Vagina (tissue), 2 donors: ENCODE results near the gene CLEC18C. TPM values are rescaled to one million over a fixed set of nuclear protein-coding genes. Genes with fewer than 3 reads are reported as not detected.
"Not testable (repeated sequence)": the region's sequence is repeated elsewhere in the genome, so short reads cannot be mapped to it uniquely, and the experiment has no call there.

Experiments
- DNase-seq, 2 donors: peaks; one replicate each; pipeline ENCODE4 v3.0.0-alpha.2; 2017; ENCODE audit errors: extremely low spot score in 2 of 2
- H3K27ac ChIP-seq: fragments of 200-600 bp; sonication (generic); one replicate; pipeline ENCODE4 v1.5.1; 2019
- H3K27me3 ChIP-seq: fragments of 200-600 bp; sonication (generic); one replicate; pipeline ENCODE4 v1.5.1; 2019
- H3K36me3 ChIP-seq, 2 donors: fragments of 200-600 bp; sonication (generic); one replicate each; pipeline ENCODE4 v1.5.1; 2017 to 2019
- H3K4me1 ChIP-seq: fragments of 200-600 bp; sonication (generic); one replicate; pipeline ENCODE4 v1.5.1; 2019
- H3K4me3 ChIP-seq, 2 donors: fragments of 200-600 bp; sonication (generic); 1 replicate in 1 of 2; 2 replicates in 1 of 2; pipeline ENCODE4 v1.5.1; 2016 to 2019
- H3K9me3 ChIP-seq: fragments of 200-600 bp; sonication (generic); one replicate; pipeline ENCODE4 v1.5.1; 2019
- intact Hi-C: fragments of 100-400 bp; cut with DNase I; formaldehyde crosslinking; loops from one replicate; pipeline ENCODE4 v1.15.1; 2023
- total RNA-seq: library from RNA; depleted of rRNA; stranded (reverse); fragments of >200 nt; gene quantifications from one replicate; pipeline ENCODE4 v1.2.3, GENCODE V29; 2016

The CLEC18C gene
- total RNA-seq: 8.1 TPM

DNA sequence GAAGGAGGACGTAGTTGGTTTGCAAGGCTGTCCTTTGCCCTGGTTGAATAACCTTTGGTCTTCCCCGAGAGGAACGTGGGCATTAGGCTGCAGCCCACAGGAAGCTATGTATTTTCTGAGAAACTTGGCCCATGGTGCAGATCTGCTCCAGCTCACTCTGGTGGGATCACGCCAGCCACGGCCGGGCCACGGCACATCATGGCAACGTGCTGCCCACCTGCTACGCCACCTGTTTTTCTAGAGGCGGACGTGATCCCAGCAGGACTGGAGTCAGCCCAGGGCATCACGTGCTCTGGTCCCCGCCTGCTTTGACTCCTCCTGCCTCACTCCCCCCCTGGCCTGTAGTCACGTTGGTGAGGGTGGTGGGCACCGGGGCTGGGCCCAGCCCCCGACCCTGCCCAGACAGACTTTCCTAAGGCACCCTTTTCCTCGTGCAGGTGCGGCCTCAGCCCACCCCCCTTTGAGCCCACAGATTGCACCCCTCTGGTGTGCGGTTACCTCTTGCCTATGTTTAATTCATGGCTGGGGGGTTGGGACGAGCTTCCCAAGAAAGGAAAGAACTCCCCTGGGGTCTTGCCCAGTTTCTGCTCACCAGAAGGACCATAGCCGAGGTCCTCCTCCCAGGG, at the start of gene CLEC18C:
Gene CLEC18C, plus strand, starts transcription at position 576 of the 626 bp plus-strand sequence. CDS start 492 bp downstream, outside the sequence.
- DNase-seq, H3K4me3 ChIP-seq, H3K27me3 ChIP-seq, H3K36me3 ChIP-seq, intact Hi-C loops, H3K27ac ChIP-seq, H3K9me3 ChIP-seq, H3K4me1 ChIP-seq: not testable (repeated sequence)

DNA sequence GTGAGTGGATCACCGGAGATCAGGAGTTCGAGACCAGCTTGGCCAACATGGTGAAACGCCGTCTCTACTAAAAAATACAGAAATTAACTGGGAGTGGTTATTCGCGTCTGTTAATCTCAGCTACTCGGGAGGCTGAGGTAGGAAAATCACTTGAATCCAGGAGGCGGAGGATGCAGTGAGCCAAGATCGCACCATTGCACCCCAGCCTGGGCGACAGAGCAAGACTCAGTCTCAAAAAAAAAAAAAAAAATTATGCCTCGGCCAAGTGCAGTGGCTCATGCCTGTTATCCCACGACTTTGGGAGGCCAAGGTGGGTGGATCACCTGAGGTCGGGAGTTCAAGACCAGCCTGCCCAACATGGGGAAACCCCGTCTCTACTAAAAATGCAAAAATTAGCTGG, 49.8 kb upstream of the CLEC18C start:
- H3K9me3 ChIP-seq, H3K4me3 ChIP-seq, H3K27me3 ChIP-seq, DNase-seq, H3K4me1 ChIP-seq, intact Hi-C loops, H3K27ac ChIP-seq: not testable (repeated sequence)
- peaks cover 0 to 39% of the 10 kb centered on the region in 2 donors for H3K36me3 ChIP-seq

DNA sequence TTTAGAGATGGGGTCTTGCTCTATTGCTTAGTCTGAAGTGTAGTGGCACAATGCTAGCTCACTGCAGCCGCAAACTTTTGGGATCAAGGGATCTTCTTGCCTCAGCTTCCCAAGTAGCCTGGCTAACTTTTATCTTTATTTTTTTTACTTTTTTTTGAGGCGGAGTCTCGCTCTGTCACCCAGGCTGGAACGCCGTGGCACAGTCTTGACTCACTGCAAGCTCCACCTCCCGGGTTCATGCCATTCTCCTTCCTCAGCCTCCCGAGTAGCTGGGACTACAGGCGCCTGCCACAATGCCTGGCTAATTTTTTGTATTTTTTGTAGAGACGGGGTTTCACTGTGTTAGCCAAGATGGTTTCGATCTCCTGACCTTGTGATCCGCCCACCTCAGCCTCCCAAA, 47.4 kb upstream of the CLEC18C start:
- H3K4me1 ChIP-seq, H3K9me3 ChIP-seq, H3K4me3 ChIP-seq, H3K27me3 ChIP-seq, H3K27ac ChIP-seq, intact Hi-C loops, DNase-seq: not testable (repeated sequence)
- H3K36me3 ChIP-seq: peaks cover 0 to 59% of the 10 kb centered on the region in 2 donors

DNA sequence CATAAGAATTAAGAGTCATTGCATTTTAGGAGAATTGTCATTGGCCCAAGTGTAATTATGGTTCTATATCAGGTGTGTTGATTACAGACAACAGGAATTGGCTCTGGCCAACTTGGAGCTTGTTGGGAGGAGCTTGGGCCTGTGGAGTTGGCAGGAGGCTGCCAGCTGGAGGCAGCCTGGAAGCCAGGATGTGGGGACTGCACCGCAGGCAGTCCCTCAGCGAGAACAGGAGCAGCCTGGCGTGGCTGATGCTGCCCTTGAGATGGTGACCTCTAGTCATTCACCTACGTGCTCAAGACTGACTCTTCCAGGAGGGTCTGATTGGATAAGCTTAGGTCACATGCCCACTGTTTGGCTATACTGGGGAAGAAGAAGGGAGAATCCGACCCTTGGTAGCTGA, 45.9 kb upstream of the CLEC18C start:
- H3K27ac ChIP-seq, H3K4me3 ChIP-seq, intact Hi-C loops, DNase-seq, H3K9me3 ChIP-seq, H3K27me3 ChIP-seq, H3K4me1 ChIP-seq: not testable (repeated sequence)
- peaks cover 0 to 51% of the 10 kb centered on the region in 2 donors for H3K36me3 ChIP-seq

DNA sequence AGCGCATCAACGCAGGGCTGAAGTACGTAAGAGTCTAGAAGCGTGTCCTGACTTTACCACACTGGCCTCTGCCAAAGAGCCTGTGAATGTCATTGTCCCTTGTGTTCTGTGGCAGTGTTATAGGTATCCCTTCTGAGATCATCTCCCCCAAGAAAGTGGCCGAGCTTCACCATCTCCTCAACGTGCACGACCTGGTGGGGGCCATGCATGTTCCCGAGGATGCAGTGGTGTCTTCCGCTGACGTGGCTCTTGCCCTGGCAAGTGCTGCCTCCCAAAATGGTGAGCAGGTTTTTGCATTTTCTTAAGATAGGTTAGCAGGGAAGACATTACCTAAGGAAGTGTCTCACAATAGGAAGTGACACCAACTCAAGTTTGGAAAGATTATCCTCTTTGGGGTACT, 44.7 kb upstream of the CLEC18C start:
- H3K4me1 ChIP-seq, H3K4me3 ChIP-seq, H3K27me3 ChIP-seq, intact Hi-C loops, DNase-seq, H3K9me3 ChIP-seq, H3K27ac ChIP-seq: not testable (repeated sequence)
- H3K36me3 ChIP-seq: peaks cover 0 to 62% of the 10 kb centered on the region in 2 donors

DNA sequence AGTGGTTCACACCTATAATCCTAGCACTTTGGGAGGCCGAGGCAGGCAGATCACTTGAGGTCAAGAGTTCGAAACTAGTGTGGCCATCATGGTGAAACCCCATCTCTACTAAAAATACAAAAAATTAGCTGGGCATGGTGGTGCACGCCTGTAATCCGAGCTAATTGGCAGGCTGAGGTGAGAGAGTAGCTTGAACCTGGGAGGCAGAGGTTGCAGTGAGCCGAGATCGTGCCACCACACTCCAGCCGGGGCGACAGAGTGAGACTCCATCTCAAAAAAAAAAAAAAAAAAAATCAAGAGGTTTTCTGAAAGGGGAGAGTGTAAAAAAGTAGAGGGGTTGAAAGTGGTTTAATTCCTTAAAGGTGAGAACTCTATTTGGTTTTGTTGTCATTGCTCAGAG, 37.8 kb upstream of the CLEC18C start:
- peaks cover 0 to 76% of the 10 kb centered on the region in 2 donors for H3K36me3 ChIP-seq
- intact Hi-C loops, H3K4me1 ChIP-seq, H3K27ac ChIP-seq, H3K4me3 ChIP-seq, H3K9me3 ChIP-seq, DNase-seq, H3K27me3 ChIP-seq: not testable (repeated sequence)

DNA sequence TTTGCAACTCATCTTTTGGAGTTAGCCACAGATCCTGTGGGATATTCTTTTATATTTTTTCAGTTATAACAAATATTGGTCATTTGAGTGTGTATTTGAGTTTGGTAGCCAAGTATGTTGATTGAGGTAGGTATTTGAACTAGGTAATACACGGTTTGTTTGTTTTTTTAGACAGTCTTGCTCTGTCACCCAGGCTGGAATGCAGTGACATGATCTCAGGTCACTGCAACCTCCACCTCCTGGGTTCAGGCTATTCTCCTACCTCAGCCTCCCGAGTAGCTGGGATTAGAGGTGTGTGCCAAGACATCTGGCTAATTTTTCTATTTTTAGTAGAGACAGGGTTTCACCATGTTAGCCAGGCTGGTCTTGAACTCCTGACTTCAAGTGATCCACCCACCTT, 37.0 kb upstream of the CLEC18C start:
- H3K4me3 ChIP-seq, H3K9me3 ChIP-seq, DNase-seq, H3K4me1 ChIP-seq, H3K27me3 ChIP-seq, intact Hi-C loops, H3K27ac ChIP-seq: not testable (repeated sequence)
- peaks cover 0 to 83% of the 10 kb centered on the region in 2 donors for H3K36me3 ChIP-seq

DNA sequence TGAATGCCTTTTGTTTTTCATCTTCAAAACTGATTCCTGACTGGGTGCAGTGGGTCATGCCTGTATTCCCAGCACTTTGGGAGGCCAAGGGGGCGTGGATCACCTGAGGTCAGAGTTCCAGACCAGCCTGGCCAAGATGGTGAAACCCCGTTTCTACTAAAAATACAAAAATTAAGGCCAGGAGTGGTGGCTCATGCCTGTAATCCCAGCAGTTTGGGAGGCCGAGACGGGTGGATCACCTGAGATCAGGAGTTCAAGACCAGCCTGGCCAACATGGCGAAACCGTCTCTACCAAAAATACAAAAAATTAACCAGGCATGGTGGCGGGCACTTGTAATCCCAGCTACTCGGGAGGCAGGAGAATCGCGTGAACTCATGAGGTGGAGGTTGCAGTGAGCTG, 30.8 kb upstream of the CLEC18C start:
- H3K4me1 ChIP-seq, intact Hi-C loops, H3K4me3 ChIP-seq, H3K9me3 ChIP-seq, H3K27ac ChIP-seq, DNase-seq, H3K27me3 ChIP-seq: not testable (repeated sequence)
- H3K36me3 ChIP-seq: peaks cover 0 to 65% of the 10 kb centered on the region in 2 donors

DNA sequence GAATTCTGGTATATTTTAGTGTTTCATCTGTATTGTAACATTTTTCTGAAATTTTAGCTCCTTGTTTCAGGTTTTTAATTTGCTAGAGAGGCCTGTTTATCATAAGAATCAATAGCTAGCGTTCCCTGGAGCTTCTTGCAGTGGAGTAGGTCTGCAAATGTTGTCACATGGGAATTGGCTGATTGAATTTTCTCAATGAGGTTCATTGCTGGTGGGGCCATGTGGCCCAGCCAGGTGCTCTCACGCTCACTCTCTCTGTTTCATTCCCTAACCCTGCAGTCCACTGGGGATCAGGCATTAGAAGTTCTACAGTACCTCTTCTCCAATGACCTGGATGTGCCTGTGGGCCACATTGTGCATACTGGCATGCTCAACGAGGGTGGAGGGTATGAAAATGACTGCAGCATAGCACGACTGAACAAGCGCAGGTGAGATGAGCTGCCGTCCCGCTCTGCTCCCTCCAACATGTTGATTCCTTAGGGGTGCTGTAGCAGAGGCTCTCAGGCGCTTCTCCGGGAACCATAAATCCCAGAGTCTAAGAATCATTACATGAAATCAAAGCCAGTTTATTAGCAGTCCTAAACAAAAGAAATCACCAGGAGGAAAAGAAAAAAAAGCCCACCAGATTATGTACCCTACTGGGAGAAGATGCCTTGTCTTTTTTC, 30.2 kb upstream of the CLEC18C start:
- intact Hi-C loops: not testable (repeated sequence)

DNA sequence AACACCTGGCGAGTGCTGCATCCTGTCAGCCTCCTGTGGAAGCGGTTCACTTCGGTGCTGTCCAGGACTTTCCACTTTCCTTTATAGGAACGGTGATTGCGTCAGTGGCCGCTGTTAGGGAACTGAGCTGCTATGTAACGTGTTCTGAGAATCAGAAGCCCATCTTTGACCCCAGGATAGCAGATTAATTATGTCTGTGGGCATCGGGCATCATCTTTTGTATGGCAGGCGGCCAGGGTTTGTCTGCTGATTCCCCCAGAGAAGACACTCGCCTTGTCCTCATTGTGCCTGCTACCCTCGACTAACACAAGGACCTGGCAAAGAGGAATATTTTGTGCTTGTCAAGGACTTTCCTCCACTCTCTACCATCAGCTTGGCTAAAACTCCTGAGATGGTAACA, 25.7 kb upstream of the CLEC18C start:
- H3K27ac ChIP-seq, H3K9me3 ChIP-seq, H3K4me1 ChIP-seq, H3K27me3 ChIP-seq, DNase-seq, H3K4me3 ChIP-seq, intact Hi-C loops: not testable (repeated sequence)
- H3K36me3 ChIP-seq: peaks cover 0 to 70% of the 10 kb centered on the region in 2 donors

More for the DNA sequence above, 30.2 kb upstream of the CLEC18C start:
- H3K4me3 ChIP-seq, H3K4me1 ChIP-seq, H3K27me3 ChIP-seq, H3K27ac ChIP-seq, DNase-seq, H3K9me3 ChIP-seq: not testable (repeated sequence)
- H3K36me3 ChIP-seq: peaks cover 0 to 63% of the 10 kb centered on the region in 2 donors

DNA sequence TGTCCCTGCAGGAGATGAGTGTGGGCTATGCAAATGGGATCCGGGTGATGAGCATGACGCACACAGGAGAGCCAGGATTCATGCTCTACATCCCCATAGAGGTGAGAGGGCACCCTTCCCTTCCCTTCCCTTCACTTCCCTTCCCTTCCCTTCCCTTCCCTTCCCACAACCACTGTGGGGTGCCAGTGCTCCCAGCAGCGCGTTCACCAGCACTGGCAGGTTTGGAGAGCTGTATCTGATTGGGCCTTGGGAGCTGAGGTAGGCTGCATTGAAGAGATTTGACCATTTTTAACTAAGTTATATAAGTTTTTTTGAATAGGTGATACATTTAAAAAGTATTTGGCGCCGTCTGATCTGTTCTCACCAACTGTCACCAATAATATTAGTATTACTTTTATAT, 25.1 kb upstream of the CLEC18C start:
- H3K36me3 ChIP-seq: peaks cover 0 to 70% of the 10 kb centered on the region in 2 donors

DNA sequence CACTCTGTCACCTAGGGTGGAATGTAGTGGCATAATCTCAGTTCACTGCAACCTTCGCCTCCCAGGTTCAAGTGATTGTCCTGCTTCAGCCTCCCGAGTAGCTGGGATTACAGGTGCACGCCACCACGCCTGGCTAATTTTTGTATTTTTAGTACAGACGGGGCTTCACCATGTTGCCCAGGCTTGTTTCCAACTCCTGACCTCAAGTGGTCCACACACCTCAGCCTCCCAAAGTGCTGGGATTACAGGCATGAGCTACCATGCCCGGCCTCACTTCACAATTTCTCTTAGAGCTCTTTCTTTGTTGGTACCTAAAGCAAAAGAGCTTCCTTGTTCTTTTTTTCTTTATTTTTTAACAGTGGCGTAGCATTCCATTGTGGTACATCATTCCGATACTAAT, 24.3 kb upstream of the CLEC18C start:
- DNase-seq, H3K27me3 ChIP-seq, H3K27ac ChIP-seq, H3K4me3 ChIP-seq, intact Hi-C loops, H3K9me3 ChIP-seq, H3K4me1 ChIP-seq: not testable (repeated sequence)
- peaks cover 0 to 72% of the 10 kb centered on the region in 2 donors for H3K36me3 ChIP-seq

More for the DNA sequence above, 25.1 kb upstream of the CLEC18C start:
- intact Hi-C loops, DNase-seq, H3K4me1 ChIP-seq, H3K27me3 ChIP-seq, H3K9me3 ChIP-seq, H3K4me3 ChIP-seq, H3K27ac ChIP-seq: not testable (repeated sequence)
